GM20000 (cell line): ENCODE data around the gene CLMP.

Experiments used
- DNase-seq: peaks from one replicate; pipeline ENCODE4 v3.0.0; 2012; ENCODE audit warnings: low spot score
- TF ChIP-seq, protein P1 (sequence below): IDR thresholded peaks from 2 replicates; pipeline ENCODE4 v1.5.1; 2012; ENCODE audit warnings: mild to moderate bottlenecking, control low read depth; ENCODE audit errors: extremely low read depth, missing control alignments

Gene CLMP

DNA sequence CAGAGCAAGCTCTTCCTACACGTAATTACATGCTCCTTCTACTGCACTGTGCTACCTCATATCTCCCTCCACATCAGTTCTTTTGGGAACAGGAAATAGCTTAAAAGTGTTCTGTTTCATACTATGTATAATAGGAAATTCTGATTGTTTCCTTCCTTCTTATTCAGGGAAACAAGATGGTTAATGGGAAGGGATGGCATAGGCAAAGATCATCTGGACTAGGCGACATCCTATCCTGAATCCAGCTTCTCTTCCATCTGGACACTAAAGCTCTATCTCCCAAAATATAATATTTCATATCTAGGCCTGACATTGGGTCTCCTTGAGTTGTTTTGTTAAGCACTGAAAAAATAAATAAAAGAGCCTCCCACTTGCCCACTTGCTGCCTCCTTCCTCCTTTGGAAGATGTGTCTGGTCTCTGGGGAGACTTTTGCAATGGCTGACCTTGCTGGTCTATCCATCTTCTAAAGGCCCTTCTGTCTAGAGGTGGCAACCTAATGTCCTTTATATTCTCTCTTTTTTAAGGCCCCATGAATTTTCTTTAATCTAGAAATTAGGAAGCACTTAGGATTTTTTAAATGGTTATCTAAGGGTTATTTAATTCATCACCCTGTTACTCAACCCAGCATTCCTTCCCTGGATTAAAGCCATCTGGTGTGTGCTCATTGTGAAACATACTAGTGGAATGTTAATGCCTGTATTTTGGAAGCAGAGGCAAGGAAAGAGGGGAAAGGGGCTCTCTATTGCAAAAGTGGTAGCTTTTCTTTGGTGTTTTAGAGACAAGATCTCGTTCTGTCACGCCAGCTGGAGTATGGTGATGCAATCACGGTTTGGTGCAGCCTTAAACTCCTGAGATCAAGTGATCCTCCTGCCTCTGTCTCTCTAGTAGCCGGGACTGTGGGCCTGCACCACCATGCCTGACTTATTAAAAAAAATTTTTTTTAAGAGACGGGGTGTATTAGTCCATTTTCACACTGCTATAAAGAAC lies 20.6 kb downstream of the CLMP start:
- no peak for DNase-seq
- TF ChIP-seq, protein P1, sequence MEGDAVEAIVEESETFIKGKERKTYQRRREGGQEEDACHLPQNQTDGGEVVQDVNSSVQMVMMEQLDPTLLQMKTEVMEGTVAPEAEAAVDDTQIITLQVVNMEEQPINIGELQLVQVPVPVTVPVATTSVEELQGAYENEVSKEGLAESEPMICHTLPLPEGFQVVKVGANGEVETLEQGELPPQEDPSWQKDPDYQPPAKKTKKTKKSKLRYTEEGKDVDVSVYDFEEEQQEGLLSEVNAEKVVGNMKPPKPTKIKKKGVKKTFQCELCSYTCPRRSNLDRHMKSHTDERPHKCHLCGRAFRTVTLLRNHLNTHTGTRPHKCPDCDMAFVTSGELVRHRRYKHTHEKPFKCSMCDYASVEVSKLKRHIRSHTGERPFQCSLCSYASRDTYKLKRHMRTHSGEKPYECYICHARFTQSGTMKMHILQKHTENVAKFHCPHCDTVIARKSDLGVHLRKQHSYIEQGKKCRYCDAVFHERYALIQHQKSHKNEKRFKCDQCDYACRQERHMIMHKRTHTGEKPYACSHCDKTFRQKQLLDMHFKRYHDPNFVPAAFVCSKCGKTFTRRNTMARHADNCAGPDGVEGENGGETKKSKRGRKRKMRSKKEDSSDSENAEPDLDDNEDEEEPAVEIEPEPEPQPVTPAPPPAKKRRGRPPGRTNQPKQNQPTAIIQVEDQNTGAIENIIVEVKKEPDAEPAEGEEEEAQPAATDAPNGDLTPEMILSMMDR = no peak

DNA sequence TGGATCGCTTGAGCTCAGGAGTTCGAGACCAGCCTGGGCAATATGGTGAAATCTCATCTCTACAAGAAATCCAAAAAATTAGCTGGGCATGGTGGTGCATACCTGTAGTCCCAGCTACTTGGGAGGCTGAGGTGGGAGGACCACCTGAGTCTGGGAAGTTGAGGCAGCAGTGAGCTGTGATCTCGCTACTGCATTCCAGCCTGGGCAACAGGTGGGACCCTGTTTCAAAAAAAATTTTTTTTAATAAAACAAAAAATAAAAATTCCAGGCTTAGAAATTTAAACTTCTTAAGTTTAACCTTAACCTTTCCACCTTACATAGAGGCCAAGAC lies 21.2 kb downstream of the CLMP start:
- DNase-seq = no peak
- TF ChIP-seq, protein P1 = no peak

- no peak for DNase-seq
- TF ChIP-seq, protein P1 = no peak
Observed at GRCh38 chr11:123173040-123173855, 21.8 kb downstream of the CLMP start.

GRCh38 chr11:123170929-123171328 lies 24.1 kb downstream of the CLMP start:
- DNase-seq = no peak
- TF ChIP-seq, protein P1 = no peak

DNA sequence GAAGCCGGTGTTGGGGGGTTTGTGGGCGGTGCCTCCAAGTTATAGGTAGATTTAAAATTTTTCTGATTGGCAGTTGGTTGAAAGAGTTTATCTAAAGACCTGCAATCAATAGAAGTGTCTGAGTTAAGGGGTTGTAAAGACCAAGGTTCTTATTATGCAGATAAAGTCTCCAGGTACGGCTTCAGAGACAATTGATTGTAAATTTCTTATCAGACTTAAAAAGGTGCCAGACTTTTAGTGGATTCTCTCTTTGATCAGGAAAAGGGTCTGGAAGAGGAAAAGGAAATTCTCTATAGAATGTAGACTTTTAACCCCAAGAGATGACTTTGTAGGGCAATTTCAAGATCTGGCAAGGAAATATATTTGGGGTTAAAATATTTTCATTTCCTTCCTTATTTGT lies 25.2 kb downstream of the CLMP start:
- TF ChIP-seq, protein P1 = no peak

DNA sequence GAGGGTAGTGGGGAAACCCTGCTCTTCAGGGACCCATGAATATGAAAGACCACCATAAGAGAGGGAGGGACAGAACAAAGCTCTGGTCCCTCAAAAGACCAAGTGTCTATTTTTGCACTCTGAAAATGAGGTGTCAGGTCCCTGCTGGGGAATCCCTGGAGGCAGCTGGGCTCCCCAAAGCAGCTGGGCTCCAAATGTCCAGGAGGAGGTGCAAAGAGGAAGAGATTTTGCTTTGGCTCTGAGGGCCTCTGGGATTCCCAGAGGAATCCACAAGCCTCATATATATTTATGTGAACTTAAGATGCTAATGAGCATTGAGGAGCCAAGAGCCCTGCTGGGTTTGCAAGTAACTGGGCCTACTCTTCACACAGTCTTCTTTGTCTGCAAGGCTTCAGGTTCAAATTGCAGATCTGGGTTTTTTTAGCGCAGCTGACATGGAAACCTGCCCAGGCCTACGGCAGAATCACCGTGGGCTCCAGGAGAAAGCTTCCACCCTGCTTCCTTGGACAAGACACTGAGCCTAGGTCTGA lies 26.0 kb downstream of the CLMP start:
- no peak for DNase-seq
- TF ChIP-seq, protein P1 = no peak

More for the DNA sequence above, 25.2 kb downstream of the CLMP start:
- no peak for DNase-seq

GRCh38 chr11:123168241-123168640 lies 26.8 kb downstream of the CLMP start:
- no peak for DNase-seq
- TF ChIP-seq, protein P1 = no peak
